Measurements from ENCODE around the gene RAB30.
"Not testable (repeated sequence)": the region's sequence is repeated elsewhere in the genome, so short reads cannot be mapped to it uniquely, and the experiment has no call there.

Gene RAB30

GRCh38 chr11:82981852-82982251, 89.8 kb downstream of the RAB30 start:
- no peak for DNase-seq (ENCODE audit: low read depth, low spot score)

- DNase-seq (ENCODE audit: low read depth, low spot score) = no peak
Observed at GRCh38 chr11:82980947-82981346, 90.8 kb downstream of the RAB30 start.

- DNase-seq (ENCODE audit: low read depth, low spot score) = no peak
Observed at GRCh38 chr11:82980292-82980691, 91.4 kb downstream of the RAB30 start.

- DNase-seq (ENCODE audit: low read depth, low spot score) = no peak
Observed at GRCh38 chr11:82979824-82980223, 91.9 kb downstream of the RAB30 start.

- no peak for DNase-seq (ENCODE audit: low read depth, low spot score)
Observed at GRCh38 chr11:82978422-82979099, 93.1 kb downstream of the RAB30 start.

GRCh38 chr11:82976786-82977185, 94.9 kb downstream of the RAB30 start:
- no peak for DNase-seq (ENCODE audit: low read depth, low spot score)

GRCh38 chr11:82975882-82976281, 95.8 kb downstream of the RAB30 start:
- DNase-seq (ENCODE audit: low read depth, low spot score) = no peak

GRCh38 chr11:82974851-82975250, 96.8 kb downstream of the RAB30 start:
- DNase-seq (ENCODE audit: low read depth, low spot score) = no peak

- DNase-seq (ENCODE audit: low read depth, low spot score) = no peak
Observed at GRCh38 chr11:82974135-82974534, 97.6 kb downstream of the RAB30 start.

- DNase-seq (ENCODE audit: low read depth, low spot score) = no peak
Observed at GRCh38 chr11:82972103-82972502, 99.6 kb downstream of the RAB30 start.

GRCh38 chr11:82971519-82971946, 100.2 kb downstream of the RAB30 start:
- not testable (repeated sequence) for DNase-seq (ENCODE audit: low read depth, low spot score)

- DNase-seq (ENCODE audit: low read depth, low spot score) = not testable (repeated sequence)
Observed at GRCh38 chr11:82970507-82971083, 101.1 kb downstream of the RAB30 start.

- no peak for DNase-seq (ENCODE audit: low read depth, low spot score)
Observed at GRCh38 chr11:82969811-82970210, 101.9 kb downstream of the RAB30 start.

- no peak for DNase-seq (ENCODE audit: low read depth, low spot score)
Observed at GRCh38 chr11:82967381-82967780, 104.3 kb downstream of the RAB30 start.

GRCh38 chr11:82962021-82962420, 109.7 kb downstream of the RAB30 start:
- not testable (repeated sequence) for DNase-seq (ENCODE audit: low read depth, low spot score)

GRCh38 chr11:82960779-82961143, 110.9 kb downstream of the RAB30 start:
- no peak for DNase-seq (ENCODE audit: low read depth, low spot score)

- no peak for DNase-seq (ENCODE audit: low read depth, low spot score)
Observed at GRCh38 chr11:82959987-82960778, 111.5 kb downstream of the RAB30 start.

GRCh38 chr11:82955736-82956453, 115.8 kb downstream of the RAB30 start:
- not testable (repeated sequence) for DNase-seq (ENCODE audit: low read depth, low spot score)

GRCh38 chr11:82950502-82950901, 121.2 kb downstream of the RAB30 start:
- not testable (repeated sequence) for DNase-seq (ENCODE audit: low read depth, low spot score)

GRCh38 chr11:82949352-82949751, 122.3 kb downstream of the RAB30 start:
- no peak for DNase-seq (ENCODE audit: low read depth, low spot score)

- DNase-seq (ENCODE audit: low read depth, low spot score) = no peak
Observed at GRCh38 chr11:82945682-82946081, 126.0 kb downstream of the RAB30 start.

GRCh38 chr11:82945041-82945440, 126.7 kb downstream of the RAB30 start:
- not testable (repeated sequence) for DNase-seq (ENCODE audit: low read depth, low spot score)

All from brain pericyte (primary cell).